Measurements from ENCODE around the gene TESK2. TPM values are rescaled to one million over a fixed set of nuclear protein-coding genes. Genes with fewer than 3 reads are reported as not detected.
"Not testable (repeated sequence)": the region's sequence is repeated elsewhere in the genome, so short reads cannot be mapped to it uniquely, and the experiment has no call there.

Gene TESK2
- total RNA-seq, 1 experiment from 2014 or later = 13.8 TPM

GRCh38 chr1:45473302-45473701 is 17.7 kb downstream of the TESK2 start:
- no peaks in the 10 kb centered on the region; the same call in 1 of the 2 replicates for H3K9me3 ChIP-seq (ENCODE audit: insufficient read depth, low read depth)
- H3K4me2 ChIP-seq = no peak overlapping the region
- H3K27ac ChIP-seq = no peak overlapping the region
- no peaks in the 10 kb centered on the region for H3K9me2 ChIP-seq (ENCODE audit: insufficient read depth)
- POLR2A ChIA-PET (ENCODE audit: unreplicated experiment) = interaction anchor here (0.6 to 0.7 kb wide), 2 partner anchors 75 to 480 kb away, joined by 5 to 8 read pairs; no protein-coding TSS in a partner anchor
- H3K27me3 ChIP-seq (ENCODE audit: insufficient read depth, low read depth) = no peaks in the 10 kb centered on the region
- TF ChIP-seq EZH2 (IDR thresholded peaks at IDR 0.05; ENCODE audit: low read depth) (no peak), CTCF (conservative IDR thresholded peaks at IDR 0.05) (no peak)
- H3F3A ChIP-seq (ENCODE audit: insufficient read depth, low read depth) = no peaks in the 10 kb centered on the region
- no peaks in the 10 kb centered on the region for H3K4me1 ChIP-seq (replicated peaks; ENCODE audit: insufficient read depth)
- DNase-seq = no peak
- no peak overlapping the region for H3K4me3 ChIP-seq
- no peaks in the 10 kb centered on the region for H3K36me3 ChIP-seq (ENCODE audit: low read depth)
- no peaks in the 10 kb centered on the region for H3K79me2 ChIP-seq (ENCODE audit: low read depth)
- BruUV-seq (replicated peaks) = no TSS peak
- no peak overlapping the region for H2AFZ ChIP-seq
- CTCF ChIA-PET = interaction anchor here (0.6 kb wide), 1 partner anchor 458 kb away, joined by 3 read pairs; no protein-coding TSS in a partner anchor
- H4K20me1 ChIP-seq (ENCODE audit: insufficient read depth) = no peaks in the 10 kb centered on the region
- intact Hi-C loops (cut with micrococcal nuclease; ENCODE audit: unreplicated experiment) = no loop called here

- no peak overlapping the region for H3K4me2 ChIP-seq
- no peaks in the 10 kb centered on the region for H3K4me1 ChIP-seq (replicated peaks; ENCODE audit: insufficient read depth)
- no peak overlapping the region for H3K27ac ChIP-seq
- no peaks in the 10 kb centered on the region for H3K36me3 ChIP-seq (ENCODE audit: low read depth)
- no peaks in the 10 kb centered on the region for H3F3A ChIP-seq (ENCODE audit: insufficient read depth, low read depth)
- H3K9me3 ChIP-seq (ENCODE audit: insufficient read depth, low read depth) = no peaks in the 10 kb centered on the region; the same call in 1 of the 2 replicates
- no peak for TF ChIP-seq EZH2 (IDR thresholded peaks at IDR 0.05; ENCODE audit: low read depth)
- no peak for TF ChIP-seq CTCF (conservative IDR thresholded peaks at IDR 0.05)
- no TSS peak for BruUV-seq (replicated peaks)
- intact Hi-C loops (cut with micrococcal nuclease; ENCODE audit: unreplicated experiment) = no loop called here
- DNase-seq = no peak
- POLR2A ChIA-PET (ENCODE audit: unreplicated experiment) = no interaction called here
- no peaks in the 10 kb centered on the region for H3K79me2 ChIP-seq (ENCODE audit: low read depth)
- H3K4me3 ChIP-seq = no peak overlapping the region
- H2AFZ ChIP-seq = no peak overlapping the region
- H3K27me3 ChIP-seq (ENCODE audit: insufficient read depth, low read depth) = no peaks in the 10 kb centered on the region
- H3K9me2 ChIP-seq (ENCODE audit: insufficient read depth) = no peaks in the 10 kb centered on the region
- H4K20me1 ChIP-seq (ENCODE audit: insufficient read depth) = no peaks in the 10 kb centered on the region
- CTCF ChIA-PET = interaction anchor here (0.5 to 0.6 kb wide), 2 partner anchors 13 to 670 kb away, joined by 3 read pairs; partner anchors contain the start of gene PLK3
Observed at GRCh38 chr1:45470306-45470798, 20.6 kb downstream of the TESK2 start.

- H3K36me3 ChIP-seq (ENCODE audit: low read depth); H3K4me3 ChIP-seq; H3K4me1 ChIP-seq (replicated peaks; ENCODE audit: insufficient read depth); BruUV-seq (replicated peaks); intact Hi-C loops (cut with micrococcal nuclease; ENCODE audit: unreplicated experiment); H3K27me3 ChIP-seq (ENCODE audit: insufficient read depth, low read depth); H3F3A ChIP-seq (ENCODE audit: insufficient read depth, low read depth); H3K79me2 ChIP-seq (ENCODE audit: low read depth); H4K20me1 ChIP-seq (ENCODE audit: insufficient read depth); H3K9me2 ChIP-seq (ENCODE audit: insufficient read depth); DNase-seq; H3K27ac ChIP-seq; CTCF ChIA-PET; H3K9me3 ChIP-seq (ENCODE audit: insufficient read depth, low read depth); POLR2A ChIA-PET (ENCODE audit: unreplicated experiment); H3K4me2 ChIP-seq; H2AFZ ChIP-seq: not testable (repeated sequence)
Observed at GRCh38 chr1:45467353-45467752, 23.6 kb downstream of the TESK2 start.

GRCh38 chr1:45465277-45465676 is 25.7 kb downstream of the TESK2 start:
- H3K79me2 ChIP-seq (ENCODE audit: low read depth) = no peaks in the 10 kb centered on the region
- H3K9me2 ChIP-seq (ENCODE audit: insufficient read depth) = no peaks in the 10 kb centered on the region
- H3K4me1 ChIP-seq (replicated peaks; ENCODE audit: insufficient read depth) = no peaks in the 10 kb centered on the region
- BruUV-seq (replicated peaks) = no TSS peak
- H3K27ac ChIP-seq = no peak overlapping the region
- H3K27me3 ChIP-seq (ENCODE audit: insufficient read depth, low read depth) = no peaks in the 10 kb centered on the region
- no peaks in the 10 kb centered on the region for H3F3A ChIP-seq (ENCODE audit: insufficient read depth, low read depth)
- H3K9me3 ChIP-seq (ENCODE audit: insufficient read depth, low read depth) = no peaks in the 10 kb centered on the region
- H4K20me1 ChIP-seq (ENCODE audit: insufficient read depth) = no peaks in the 10 kb centered on the region
- intact Hi-C loops (cut with micrococcal nuclease; ENCODE audit: unreplicated experiment) = no loop called here
- CTCF ChIA-PET = no interaction called here
- no peak overlapping the region for H3K4me3 ChIP-seq
- no peak overlapping the region for H2AFZ ChIP-seq
- no peak overlapping the region for H3K4me2 ChIP-seq
- no peak for DNase-seq
- no peak for TF ChIP-seq CTCF (conservative IDR thresholded peaks at IDR 0.05)
- no peak for TF ChIP-seq EZH2 (IDR thresholded peaks at IDR 0.05; ENCODE audit: low read depth)
- no peaks in the 10 kb centered on the region for H3K36me3 ChIP-seq (ENCODE audit: low read depth)
- POLR2A ChIA-PET (ENCODE audit: unreplicated experiment) = no interaction called here

Data from PC-9 (cell line).